HG03439 (cell line): Measurements from ENCODE around the gene BABAM2.
"Not testable (repeated sequence)": the region's sequence is repeated elsewhere in the genome, so short reads cannot be mapped to it uniquely, and the experiment has no call there.

Source experiments
- ATAC-seq: cut with Tn5 transposase; IDR thresholded peaks from one replicate; pipeline ENCODE4 v1.9.1; 2021; ENCODE audit warnings: mild to moderate bottlenecking, moderate library complexity; ENCODE audit not compliant: unreplicated experiment

BABAM2 gene

DNA sequence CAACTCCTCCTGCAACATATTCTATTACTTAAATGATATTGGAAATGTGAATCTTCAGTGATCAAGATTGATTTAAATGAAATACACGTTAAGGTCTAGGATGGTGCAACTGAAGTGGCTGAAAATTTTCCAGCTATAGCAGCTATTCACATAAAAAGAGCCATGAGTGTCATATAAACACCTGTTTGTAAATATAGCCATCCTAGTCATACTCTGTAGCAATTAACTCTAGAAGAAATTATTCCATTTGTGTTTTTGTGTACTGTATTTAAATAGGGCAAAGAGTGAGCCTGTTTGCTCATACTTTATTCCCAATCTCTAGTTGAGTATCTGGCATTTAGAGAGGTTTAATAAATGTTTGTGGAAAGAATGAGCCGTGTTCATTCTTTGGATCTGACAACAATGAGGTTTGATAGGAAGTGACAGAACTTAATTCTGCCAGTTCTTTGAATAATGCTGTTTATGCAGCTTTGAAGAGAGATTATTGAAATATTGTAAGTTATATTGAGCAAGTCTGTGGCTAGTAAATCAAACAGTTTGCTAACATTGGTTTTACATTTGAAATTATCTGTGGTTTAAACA, 49.7 kb downstream of the BABAM2 start:
- ATAC-seq: no peak

DNA sequence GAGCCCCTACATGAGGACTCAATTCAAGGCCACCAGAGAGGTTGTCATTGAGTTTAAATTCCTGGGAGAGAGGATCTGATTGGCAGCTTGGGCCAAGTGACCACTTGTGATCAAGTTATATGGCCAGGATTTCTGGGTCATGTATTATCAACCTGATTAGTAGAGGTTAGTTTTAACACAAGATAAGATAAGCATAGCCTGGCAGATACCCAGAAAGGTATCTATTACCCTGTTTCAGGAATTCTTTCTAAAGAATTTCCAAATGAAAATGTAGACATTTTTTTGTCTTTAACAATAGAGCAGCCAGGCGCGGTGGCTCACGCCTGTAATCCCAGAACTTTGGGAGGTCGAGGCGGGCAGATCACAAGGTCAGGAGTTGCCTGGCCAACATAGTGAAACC, 50.5 kb downstream of the BABAM2 start:
- no peak for ATAC-seq

DNA sequence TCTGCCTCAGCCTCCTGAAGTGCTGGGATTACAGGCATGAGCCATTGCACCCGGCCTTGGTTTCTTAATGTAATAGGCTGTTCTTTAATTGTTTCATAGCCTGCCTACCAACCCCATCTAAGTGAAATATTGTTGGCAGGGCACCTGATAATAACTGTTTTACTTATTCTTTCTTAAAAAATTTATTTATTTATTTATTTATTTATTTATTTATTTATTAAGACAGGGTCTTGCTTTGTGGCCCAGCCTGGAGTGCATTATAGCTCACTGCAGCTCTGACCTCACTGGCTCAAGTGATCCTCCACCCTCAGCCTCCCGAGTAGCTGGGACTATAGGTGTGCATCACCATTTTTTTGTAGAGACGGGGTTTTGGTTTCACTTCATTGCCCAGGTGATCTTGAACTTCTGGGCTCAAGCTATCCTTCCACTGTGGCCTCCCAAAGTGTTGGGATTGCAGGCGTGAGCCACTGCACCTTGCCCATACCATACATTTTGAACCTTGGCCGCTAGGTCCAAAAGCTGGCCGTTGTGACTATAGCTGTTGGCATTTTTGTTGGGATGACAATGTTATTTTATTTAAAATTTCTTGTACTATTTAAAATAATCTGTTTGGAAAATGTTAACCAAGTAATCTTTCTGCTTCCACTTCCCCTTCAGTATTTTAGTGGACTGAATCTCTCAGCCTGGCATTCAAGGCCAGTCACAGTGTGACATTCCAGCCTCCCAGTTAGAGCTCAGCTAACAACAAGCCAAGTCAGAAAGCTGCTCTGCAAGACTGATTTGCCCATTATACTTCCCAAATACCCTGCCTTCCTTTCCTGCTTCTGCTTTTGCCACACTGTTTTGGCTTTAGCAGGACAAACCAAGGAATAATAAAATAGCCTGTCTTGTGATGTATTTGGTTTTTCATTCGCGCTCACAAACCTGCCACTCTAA, 52.4 kb downstream of the BABAM2 start:
- no peak for ATAC-seq

DNA sequence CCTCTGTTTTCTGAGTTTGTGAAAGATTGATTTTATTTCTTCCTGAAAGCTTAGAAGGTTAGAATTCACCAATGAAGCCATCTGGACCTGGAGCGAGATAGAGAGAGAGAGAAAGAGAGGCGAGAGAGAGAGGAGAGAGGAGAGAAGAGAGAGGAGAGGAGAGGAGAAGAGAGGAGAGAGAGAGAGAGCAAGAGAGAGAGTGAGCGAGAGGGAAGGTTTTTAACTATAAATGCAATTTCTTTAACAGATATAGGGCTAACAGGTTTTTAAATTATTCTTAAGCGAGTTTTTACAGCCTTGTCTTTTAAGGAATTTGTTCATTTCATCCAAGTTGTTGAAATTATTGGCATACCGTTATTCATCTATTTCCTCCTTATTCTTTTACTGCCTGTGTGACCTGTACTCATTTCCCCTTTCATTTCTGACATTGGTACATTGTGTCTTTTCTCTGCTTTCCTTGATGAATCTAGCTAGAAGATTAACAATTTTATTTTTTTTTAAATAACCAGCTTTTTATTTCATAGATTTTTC, 56.1 kb downstream of the BABAM2 start:
- ATAC-seq: no peak

DNA sequence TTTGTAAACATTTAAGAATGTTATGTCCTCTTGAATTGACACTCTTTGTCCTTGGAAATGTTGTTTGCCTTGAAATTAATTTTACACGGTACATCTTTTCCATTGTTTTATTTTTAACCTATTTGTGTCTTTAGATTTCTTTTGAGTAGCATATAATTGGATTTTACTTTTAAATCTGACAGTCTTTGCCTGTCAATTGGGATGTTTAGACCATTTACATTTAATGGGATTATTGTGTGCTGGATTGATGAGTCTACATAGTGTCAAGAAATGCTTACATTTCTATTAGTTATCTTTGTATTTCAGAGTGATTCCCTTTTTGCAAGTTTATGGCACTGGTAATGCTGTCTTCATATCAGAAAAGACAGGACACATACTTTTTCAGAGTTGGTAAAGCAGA, 61.5 kb downstream of the BABAM2 start:
- ATAC-seq: no peak

DNA sequence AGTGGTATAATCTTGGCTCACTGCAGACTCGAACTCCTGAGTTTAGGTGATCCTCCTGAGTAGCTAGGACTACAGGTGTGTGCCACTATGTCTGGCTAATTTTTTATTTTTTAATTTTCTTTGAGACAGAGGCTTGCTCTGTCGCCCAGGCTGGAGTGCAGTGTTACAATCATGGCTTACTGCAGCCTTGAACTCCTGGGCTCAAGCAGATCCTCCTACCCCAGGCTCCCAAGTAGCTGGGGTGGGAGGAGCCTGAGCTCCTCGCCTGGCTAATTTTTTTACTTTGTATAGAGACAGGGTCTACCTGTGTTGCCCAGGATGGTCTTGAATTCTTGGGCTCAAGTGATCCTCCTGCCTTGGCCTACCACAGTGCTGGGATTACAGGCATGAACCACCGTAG, 62.5 kb downstream of the BABAM2 start:
- ATAC-seq: no peak

DNA sequence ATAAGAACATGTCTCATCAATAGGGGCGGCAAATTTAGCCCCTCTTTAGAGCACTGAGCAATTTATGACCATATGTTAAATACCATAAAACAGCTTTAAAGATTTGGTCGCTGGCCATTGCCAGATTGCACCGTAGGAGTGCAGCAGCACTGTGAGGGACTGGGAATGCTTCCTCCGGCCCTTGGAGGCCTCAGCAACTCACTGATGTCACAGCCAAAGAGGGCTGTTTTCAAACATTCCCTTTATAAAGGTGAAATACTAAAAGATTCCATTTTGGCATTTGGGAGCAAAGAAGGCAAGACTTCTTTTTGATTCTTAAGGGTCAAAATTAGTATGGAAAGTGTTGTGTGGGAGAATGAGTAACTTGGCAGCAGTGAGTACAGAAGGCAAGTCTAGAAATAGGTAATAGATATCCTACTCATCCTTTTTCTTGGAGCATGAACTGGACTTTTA, 63.7 kb downstream of the BABAM2 start:
- ATAC-seq: no peak

DNA sequence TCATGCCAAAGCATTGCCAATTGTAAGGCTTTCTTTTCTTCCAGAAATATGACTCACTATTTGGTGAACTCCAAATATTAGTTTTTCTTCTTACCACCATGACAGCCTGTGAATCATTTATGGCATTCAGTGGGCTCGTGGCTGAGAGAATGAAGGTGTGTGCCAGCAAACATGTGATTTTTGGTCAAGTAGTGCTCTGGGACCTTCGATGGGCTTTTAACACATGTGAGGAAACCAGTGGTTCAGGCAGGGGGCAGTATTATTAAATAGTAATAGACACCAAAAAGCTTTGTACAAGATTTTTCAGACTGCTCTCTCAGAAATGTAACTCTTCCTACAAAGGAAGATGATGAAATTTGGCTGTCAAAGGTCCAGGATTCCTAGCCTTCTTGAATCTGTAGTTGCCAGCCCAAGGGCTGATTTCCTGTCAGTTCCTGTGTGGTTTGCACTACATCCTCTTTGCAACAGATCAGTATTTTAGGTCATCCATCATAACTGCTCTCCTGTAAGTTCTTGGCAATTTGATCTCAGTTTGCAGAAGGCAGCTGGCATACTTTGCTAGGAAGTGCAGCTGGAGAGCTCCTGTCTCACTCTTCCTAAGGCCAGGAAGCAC, 64.3 kb downstream of the BABAM2 start:
- ATAC-seq: no peak

DNA sequence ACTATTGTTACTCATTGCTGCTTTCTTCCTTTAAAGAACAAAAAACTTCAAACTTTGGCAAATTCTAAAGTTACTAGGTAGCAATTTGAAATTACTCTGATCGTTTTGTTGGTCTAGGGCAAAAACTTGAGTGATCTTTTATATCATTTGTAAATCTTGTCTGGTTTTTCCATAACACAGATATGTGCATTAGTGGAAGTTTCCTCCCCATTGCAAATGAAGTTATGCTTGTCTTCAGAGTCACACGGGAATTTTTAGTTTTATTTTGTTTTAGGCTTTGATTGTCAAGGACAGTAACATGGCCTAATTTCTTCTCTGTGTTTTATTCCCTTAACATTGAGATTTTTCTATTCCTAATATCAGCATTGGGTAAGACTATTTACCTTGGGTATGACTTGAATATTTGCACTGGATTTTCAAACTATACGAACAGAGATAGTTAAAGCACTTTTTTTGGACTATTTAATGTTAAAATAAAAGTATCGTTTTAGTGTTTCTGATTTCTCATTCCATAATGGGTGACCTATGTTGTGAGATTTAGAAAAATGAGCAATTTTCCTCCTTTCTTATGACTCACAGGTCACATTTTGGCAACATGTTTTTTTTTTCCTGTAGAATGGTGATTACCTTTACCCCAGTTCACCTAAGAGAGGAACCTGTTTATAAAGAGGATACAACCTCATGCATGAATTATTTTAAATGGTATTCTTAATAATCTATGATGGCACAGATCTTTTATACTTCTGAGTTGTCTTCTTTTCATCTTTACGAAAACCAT, 65.0 kb downstream of the BABAM2 start:
- ATAC-seq: no peak

DNA sequence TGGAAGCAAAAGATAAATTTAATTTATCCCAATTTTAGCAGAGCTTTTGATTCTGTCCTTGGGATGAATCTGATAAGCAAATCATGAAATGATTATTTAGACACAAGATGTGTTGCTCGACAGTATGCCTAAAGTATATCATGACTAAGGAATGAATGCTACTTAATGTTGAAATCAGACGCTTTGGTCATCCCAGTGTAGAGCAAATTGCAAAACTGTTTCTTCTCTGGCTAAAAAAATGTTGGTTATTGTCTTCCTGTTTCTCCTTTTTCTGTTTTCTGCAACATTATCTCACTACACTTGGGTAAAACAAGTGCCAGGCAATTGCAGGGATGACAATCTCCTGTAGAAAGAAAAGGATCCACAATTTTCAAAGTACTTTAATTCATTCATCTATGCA, 66.4 kb downstream of the BABAM2 start:
- no peak for ATAC-seq

DNA sequence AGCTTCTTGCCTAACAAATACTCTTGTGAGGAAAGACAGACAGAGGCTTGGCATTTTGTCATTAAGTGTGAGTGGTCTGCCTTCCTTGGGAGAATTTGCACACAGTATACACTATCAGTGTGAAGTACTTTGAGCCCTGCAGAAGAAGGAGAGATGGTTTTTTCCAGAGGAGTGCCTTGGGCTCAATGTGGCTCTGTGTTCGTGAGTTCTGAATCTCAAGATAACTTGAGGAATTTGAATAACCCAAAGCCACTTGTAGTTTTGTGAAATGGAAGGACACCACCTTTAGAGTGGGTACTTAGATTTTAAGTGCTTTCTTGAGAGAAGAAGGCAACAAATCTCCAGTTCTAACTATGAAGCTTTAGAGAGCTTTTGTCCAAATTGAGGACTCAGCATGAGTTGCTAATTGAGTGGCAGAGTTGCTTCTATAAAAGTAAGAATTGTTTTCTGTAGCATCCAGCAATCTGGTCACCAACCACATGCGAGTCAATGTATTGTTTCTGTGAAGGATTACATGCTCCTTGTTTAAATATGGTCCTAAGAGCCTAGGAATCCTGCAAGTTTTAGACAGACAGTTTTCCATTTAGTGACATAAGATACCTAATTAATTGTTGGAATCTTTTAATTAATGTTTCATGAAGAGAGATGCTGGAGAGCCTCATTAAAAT, 68.3 kb downstream of the BABAM2 start:
- no peak for ATAC-seq

DNA sequence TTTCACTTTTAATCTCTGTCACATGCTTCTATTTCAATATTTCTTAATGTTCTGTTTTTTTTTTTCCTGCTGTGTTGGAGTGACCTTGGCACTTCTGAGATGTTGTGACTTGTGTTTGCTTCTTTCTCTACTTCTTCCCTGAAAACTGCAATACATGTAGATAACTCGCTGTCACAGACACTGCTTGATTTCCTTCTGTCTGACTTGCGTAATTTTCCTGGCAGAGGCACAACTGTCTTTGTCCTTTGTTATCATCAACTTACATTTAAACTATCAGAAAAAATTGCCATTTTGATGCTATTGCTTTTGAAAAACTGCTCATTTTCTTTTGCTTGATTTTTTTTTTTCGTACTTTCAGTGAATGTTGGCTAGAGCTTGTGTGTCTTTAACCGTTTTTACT, 69.0 kb downstream of the BABAM2 start:
- ATAC-seq: no peak

DNA sequence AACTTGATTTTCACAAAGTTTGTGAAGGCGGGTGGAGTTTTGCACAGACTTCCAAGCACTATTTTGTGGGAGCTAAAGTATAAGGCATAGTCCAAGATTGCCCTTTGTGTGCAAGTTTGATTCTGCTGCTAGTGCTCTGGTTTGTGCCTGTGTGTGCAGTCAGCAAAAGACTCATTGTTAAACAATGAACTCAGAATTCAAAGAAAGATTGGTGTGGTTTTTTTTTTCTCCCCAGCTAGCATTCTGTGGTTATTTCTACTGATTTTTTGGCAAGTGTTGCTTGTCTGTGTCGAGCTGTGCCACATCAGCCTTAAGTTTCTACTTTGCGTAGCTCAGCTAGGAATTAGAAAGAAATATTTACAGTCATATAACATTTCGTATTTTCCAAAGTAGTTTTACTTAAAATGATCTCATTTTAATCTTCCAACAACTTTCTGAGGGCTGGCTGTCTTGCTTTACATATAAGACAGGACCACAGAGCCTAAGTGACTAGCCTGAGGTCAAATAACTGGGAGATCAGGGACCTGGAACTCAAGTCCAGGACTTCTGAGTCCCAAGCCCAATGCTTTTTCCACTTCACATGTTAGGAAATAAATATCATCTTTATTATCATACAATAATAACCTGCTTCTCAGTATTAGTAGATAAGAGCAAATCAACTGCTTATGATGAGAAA, 69.8 kb downstream of the BABAM2 start:
- no peak for ATAC-seq

DNA sequence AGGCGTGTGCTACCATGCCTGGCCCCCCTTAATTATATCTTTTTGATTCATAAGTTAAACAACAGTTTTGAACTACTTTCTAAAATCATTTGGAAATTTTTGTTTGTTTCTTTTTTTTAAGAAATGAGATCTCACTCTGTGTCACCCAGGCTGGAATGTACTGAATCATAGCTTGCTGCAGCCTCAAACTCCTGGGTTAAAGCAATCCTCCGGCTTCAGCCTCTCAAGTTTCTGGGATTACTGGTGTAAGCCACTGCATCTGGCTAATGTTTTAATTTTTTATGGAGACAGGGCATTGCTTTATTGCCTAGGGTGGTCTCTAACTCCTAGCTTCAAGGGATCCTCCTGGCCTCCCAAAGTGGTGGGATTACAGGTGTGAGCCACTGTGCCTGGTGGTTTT, 71.5 kb downstream of the BABAM2 start:
- no peak for ATAC-seq

DNA sequence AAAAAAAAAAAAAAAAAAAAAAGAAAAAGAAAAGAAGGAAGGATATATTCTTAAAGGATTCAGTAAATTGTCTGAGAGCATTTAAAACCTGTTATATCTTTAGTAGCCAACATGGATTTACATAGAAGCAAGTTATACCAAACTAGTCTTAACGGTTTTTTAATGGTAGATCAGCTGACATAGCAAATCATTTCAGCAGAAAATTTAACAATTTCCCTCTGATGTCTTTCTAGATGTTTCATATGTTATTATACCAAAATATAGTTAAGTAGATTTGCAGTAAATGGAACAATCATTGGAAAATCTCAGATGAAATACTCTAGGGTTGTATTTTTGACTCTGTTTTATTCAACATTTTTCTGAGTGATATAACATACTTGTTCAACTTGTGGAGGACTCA, 72.9 kb downstream of the BABAM2 start:
- ATAC-seq: no peak

DNA sequence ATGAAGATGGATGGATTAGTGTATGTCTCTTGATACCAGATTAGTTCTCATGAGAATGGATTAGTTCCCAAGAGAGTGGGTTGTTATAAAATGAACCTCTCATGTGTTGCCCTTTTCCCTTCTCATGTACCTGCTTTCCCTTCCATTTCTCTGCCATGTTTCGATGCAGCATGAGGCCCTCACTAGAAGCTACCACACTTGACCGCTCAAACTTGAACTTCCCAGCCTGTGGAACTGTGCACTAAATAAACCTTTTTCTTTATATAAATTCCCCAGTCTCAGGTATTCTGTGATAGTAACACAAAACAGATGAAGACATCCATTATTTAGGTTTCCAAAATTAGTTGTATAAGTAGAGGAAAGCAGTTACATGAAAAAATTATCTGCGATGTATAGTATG, 73.5 kb downstream of the BABAM2 start:
- ATAC-seq: no peak

DNA sequence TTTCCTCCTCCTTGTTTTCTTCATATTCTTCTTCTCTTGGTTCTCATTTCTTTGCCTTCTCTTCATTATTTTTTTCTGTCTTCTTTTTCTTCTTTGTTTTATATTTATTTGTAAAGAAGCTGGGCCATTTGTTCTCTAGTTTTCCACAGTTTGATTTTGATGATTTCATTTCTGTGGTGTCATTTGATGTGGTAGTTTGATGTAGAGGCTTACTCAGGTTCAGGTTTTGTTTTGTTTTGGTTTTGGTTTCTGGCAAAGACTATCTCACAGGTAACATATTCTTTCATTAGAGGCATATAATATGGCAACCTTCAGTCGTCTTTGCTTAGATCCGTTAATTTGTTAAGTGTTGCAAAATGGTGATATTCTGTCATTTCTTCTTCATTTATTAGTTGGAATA, 75.3 kb downstream of the BABAM2 start:
- ATAC-seq: no peak

DNA sequence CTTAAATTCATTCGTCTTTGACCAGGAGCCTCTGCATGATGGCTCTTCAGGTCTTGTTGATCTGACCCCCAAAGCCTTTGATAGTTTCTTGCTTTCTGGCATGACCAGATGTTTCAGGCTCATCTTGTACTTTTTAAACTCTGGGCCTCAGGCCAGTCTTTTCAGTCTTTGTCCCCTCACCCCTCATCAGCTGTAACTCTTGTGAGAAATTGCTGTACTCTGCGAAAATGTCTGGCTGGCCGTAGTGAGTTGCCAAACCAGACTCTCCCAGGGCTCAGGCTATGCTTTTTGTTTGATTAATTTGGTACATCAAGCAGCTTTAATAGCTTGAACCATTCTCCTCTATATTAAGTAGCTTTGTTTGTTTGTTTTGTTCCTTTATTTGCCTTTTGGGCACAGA, 75.9 kb downstream of the BABAM2 start:
- no peak for ATAC-seq

DNA sequence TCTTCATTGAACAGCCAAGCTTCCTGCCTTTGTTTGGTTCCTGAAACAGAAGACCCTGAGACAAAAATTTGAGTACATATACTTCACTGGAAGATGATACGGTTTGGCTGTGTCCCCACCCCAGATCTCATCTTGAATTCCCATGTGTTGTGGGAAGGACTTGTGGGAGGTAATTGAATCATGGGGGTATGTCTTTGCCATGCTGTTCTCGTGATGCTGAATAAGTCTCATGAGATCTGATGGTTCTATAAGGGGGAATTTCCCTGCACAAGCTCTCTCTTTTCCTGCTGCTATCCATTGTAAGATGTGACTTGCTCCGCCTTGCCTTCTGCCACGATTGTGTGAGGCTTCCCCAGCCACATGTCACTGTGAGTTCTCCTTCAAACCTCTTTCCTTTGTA, 76.5 kb downstream of the BABAM2 start:
- no peak for ATAC-seq

DNA sequence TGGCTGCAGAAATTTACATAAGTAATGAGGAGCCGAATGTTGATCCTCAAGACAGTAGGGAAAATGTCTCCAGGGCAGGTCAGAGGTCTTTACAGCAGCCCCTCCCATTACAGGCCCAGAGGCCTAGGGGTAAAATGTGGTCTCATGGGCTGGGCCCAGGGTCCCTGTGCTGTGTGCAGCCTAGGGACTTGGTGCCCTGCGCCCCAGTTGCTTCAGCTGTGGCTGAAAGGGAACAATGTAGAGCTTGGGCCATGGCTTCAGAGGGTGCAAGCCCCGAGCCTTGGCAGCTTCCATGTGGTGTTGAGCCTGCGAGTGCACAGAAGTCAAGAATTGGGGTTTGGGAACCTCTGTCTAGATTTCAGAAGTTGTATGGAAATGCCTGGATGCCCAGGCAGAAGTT, 77.5 kb downstream of the BABAM2 start:
- not testable (repeated sequence) for ATAC-seq
